Measurements from ENCODE around the gene GPC3.

DNA sequence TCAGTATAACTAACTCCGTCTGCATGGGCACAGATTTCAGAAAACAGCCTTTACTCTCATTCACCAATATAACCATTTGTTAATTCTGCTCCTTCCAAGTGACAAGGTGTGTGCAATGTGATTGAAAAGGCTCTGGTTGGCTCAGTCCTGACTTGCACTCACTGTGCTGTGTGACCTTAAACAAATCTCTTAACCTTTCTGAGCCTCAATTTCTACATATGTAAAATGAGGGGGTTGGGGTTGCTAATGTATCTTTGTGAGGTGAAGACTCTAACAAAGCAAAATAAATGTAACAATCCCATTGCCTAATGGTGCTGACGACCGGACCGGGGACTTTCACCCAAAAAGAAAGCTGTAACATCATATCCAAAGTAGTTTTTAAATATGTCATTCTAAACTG, 457.6 kb downstream of the GPC3 start:
- TF ChIP-seq YY1 (IDR thresholded peaks at IDR 0.05; ENCODE audit: low read depth) (no peak), EP300 (IDR thresholded peaks at IDR 0.05; ENCODE audit: borderline replicate concordance) (no peak), NFIC (IDR thresholded peaks at IDR 0.05) (no peak), TCF12 (IDR thresholded peaks at IDR 0.05; ENCODE audit: low read depth) (no peak), TAF1 (IDR thresholded peaks at IDR 0.05; ENCODE audit: low read depth) (no peak), CREB1 (IDR thresholded peaks at IDR 0.05; ENCODE audit: low read depth) (no peak), CEBPB (IDR thresholded peaks at IDR 0.05) (no peak), EGR1 (IDR thresholded peaks at IDR 0.05) (no peak), RAD21 (IDR thresholded peaks at IDR 0.05; ENCODE audit: low read depth) (no peak), FOXM1 (IDR thresholded peaks at IDR 0.05; ENCODE audit: borderline replicate concordance, low read depth) (no peak), ZBTB7A (IDR thresholded peaks at IDR 0.05; ENCODE audit: low read depth) (no peak)
- TF ChIP-seq, protein P1, sequence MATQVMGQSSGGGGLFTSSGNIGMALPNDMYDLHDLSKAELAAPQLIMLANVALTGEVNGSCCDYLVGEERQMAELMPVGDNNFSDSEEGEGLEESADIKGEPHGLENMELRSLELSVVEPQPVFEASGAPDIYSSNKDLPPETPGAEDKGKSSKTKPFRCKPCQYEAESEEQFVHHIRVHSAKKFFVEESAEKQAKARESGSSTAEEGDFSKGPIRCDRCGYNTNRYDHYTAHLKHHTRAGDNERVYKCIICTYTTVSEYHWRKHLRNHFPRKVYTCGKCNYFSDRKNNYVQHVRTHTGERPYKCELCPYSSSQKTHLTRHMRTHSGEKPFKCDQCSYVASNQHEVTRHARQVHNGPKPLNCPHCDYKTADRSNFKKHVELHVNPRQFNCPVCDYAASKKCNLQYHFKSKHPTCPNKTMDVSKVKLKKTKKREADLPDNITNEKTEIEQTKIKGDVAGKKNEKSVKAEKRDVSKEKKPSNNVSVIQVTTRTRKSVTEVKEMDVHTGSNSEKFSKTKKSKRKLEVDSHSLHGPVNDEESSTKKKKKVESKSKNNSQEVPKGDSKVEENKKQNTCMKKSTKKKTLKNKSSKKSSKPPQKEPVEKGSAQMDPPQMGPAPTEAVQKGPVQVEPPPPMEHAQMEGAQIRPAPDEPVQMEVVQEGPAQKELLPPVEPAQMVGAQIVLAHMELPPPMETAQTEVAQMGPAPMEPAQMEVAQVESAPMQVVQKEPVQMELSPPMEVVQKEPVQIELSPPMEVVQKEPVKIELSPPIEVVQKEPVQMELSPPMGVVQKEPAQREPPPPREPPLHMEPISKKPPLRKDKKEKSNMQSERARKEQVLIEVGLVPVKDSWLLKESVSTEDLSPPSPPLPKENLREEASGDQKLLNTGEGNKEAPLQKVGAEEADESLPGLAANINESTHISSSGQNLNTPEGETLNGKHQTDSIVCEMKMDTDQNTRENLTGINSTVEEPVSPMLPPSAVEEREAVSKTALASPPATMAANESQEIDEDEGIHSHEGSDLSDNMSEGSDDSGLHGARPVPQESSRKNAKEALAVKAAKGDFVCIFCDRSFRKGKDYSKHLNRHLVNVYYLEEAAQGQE (IDR thresholded peaks at IDR 0.05; ENCODE audit: low read depth) = no peak
- TF ChIP-seq, protein P2, sequence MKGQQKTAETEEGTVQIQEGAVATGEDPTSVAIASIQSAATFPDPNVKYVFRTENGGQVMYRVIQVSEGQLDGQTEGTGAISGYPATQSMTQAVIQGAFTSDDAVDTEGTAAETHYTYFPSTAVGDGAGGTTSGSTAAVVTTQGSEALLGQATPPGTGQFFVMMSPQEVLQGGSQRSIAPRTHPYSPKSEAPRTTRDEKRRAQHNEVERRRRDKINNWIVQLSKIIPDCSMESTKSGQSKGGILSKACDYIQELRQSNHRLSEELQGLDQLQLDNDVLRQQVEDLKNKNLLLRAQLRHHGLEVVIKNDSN (IDR thresholded peaks at IDR 0.05) = no peak
- TF ChIP-seq, protein P3, sequence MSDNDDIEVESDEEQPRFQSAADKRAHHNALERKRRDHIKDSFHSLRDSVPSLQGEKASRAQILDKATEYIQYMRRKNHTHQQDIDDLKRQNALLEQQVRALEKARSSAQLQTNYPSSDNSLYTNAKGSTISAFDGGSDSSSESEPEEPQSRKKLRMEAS (IDR thresholded peaks at IDR 0.05) = no peak

Data from Ishikawa (cell line).